HepG2 (cell line): ENCODE data around the gene TMEM107. TPM values are rescaled to one million over a fixed set of nuclear protein-coding genes. Genes with fewer than 3 reads are reported as not detected.

Experiments used
- EP300 ChIP-seq, 3 experiments: sonication (generic) in 1 of 3; formaldehyde crosslinking in 1 of 3; IDR thresholded peaks; 2 replicates each; pipeline versions ENCODE4 v1.5.1 to v1.6.1; 2011 to 2020; ENCODE audit warnings: low read depth in 2 of 3, low read length in 2 of 3, borderline replicate concordance in 1 of 3, improper control_type of control experiment in 1 of 3, mild to moderate bottlenecking in 1 of 3, missing genetic modification reagents in 1 of 3, moderate library complexity in 1 of 3
- EZH2 ChIP-seq: conservative IDR thresholded peaks from 2 replicates; pipeline ENCODE4 v1.6.1; 2012; ENCODE audit warnings: mild to moderate bottlenecking, low read depth, low read length, moderate library complexity
- GTF3A ChIP-seq: sonication (generic); formaldehyde crosslinking; conservative IDR thresholded peaks from 2 replicates; pipeline ENCODE4 v1.4.0; 2020; ENCODE audit warnings: mild to moderate bottlenecking, missing genetic modification reagents
- JDP2 ChIP-seq: sonication (generic); formaldehyde crosslinking; IDR thresholded peaks from 2 replicates; pipeline ENCODE4 v1.8.1; 2022; ENCODE audit warnings: missing genetic modification reagents, borderline replicate concordance
- LCORL ChIP-seq, 2 experiments: fragments of 450-650 bp in 1 of 2; sonication (generic) in 1 of 2; formaldehyde crosslinking in 1 of 2; IDR thresholded peaks; 2 replicates each; pipeline versions ENCODE4 v1.5.0 to v1.6.1; 2017 to 2020; ENCODE audit warnings: antibody characterized with exemption in 1 of 2, missing genetic modification reagents in 1 of 2
- LRRFIP1 ChIP-seq: sonication (generic); formaldehyde crosslinking; conservative IDR thresholded peaks from 2 replicates; pipeline ENCODE4 v1.4.0; 2020; ENCODE audit warnings: missing genetic modification reagents
- MXI1 ChIP-seq: IDR thresholded peaks from 3 replicates; pipeline ENCODE4 v1.6.1; 2012; ENCODE audit warnings: low read depth, low read length, inconsistent platforms, borderline replicate concordance
- NFYB ChIP-seq: sonication (generic); formaldehyde crosslinking; IDR thresholded peaks from 2 replicates; pipeline ENCODE4 v1.4.0; 2020; ENCODE audit warnings: missing genetic modification reagents
- NKX3-1 ChIP-seq: sonication (generic); formaldehyde crosslinking; IDR thresholded peaks from 2 replicates; pipeline ENCODE4 v1.5.0; 2020; ENCODE audit warnings: missing genetic modification reagents
- NONO ChIP-seq, 2 experiments: fragments of 450-650 bp in 1 of 2; sonication (generic) in 1 of 2; formaldehyde crosslinking in 1 of 2; IDR thresholded peaks in 1 of 2; conservative IDR thresholded peaks in 1 of 2; 2 replicates each; pipeline versions ENCODE4 v1.6.1 to v1.8.0; 2017 to 2022; ENCODE audit warnings: mild to moderate bottlenecking in 1 of 2, missing genetic modification reagents in 1 of 2, moderate library complexity in 1 of 2
- NRL ChIP-seq: sonication (generic); formaldehyde crosslinking; IDR thresholded peaks from 2 replicates; pipeline ENCODE4 v1.5.0; 2020; ENCODE audit warnings: missing genetic modification reagents, mild to moderate bottlenecking, moderate library complexity, borderline replicate concordance
- PITX1 ChIP-seq: sonication (generic); formaldehyde crosslinking; IDR thresholded peaks from 2 replicates; pipeline ENCODE4 v1.5.1; 2020; ENCODE audit warnings: mild to moderate bottlenecking, missing genetic modification reagents
- SOX5 ChIP-seq: IDR thresholded peaks from 2 replicates; pipeline ENCODE4 v1.6.1; 2016; ENCODE audit warnings: borderline replicate concordance
- ZBTB14 ChIP-seq: sonication (generic); formaldehyde crosslinking; IDR thresholded peaks from 2 replicates; pipeline ENCODE4 v1.4.0; 2020; ENCODE audit warnings: missing genetic modification reagents
- ZBTB38 ChIP-seq: sonication (generic); formaldehyde crosslinking; IDR thresholded peaks from 2 replicates; pipeline ENCODE4 v1.5.1; 2020; ENCODE audit warnings: mild to moderate bottlenecking, missing genetic modification reagents
- ZBTB46 ChIP-seq: sonication (generic); formaldehyde crosslinking; IDR thresholded peaks from 2 replicates; pipeline ENCODE4 v1.4.0; 2020; ENCODE audit warnings: mild to moderate bottlenecking, missing genetic modification reagents, borderline replicate concordance
- ZC3H4 ChIP-seq: sonication (generic); formaldehyde crosslinking; IDR thresholded peaks from 2 replicates; pipeline ENCODE4 v1.4.0; 2020; ENCODE audit warnings: missing genetic modification reagents, borderline replicate concordance
- ZNF10 ChIP-seq: sonication (generic); formaldehyde crosslinking; IDR thresholded peaks from 2 replicates; pipeline ENCODE4 v1.4.0; 2020; ENCODE audit warnings: mild to moderate bottlenecking, low read depth, missing genetic modification reagents, borderline replicate concordance
- ZNF260 ChIP-seq: sonication (generic); formaldehyde crosslinking; IDR thresholded peaks from 2 replicates; pipeline ENCODE4 v1.4.0; 2020; ENCODE audit warnings: missing genetic modification reagents, low read depth, mild to moderate bottlenecking, borderline replicate concordance
- ZNF709 ChIP-seq: sonication (generic); formaldehyde crosslinking; IDR thresholded peaks from 2 replicates; pipeline ENCODE4 v1.5.0; 2020; ENCODE audit warnings: mild to moderate bottlenecking, missing genetic modification reagents
- ZSCAN20 ChIP-seq: sonication (generic); formaldehyde crosslinking; IDR thresholded peaks from 2 replicates; pipeline ENCODE4 v1.4.0; 2020; ENCODE audit warnings: missing genetic modification reagents, mild to moderate bottlenecking, borderline replicate concordance
- polyA plus RNA-seq, 8 experiments: library from polyadenylated mRNA; depleted of rRNA in 3 of 8; stranded (reverse) in 7 of 8; unstranded in 1 of 8; fragments of >200 nt; fragmentation: Illumina TruSeq in 4 of 8; extraction: Trizol in 4 of 8; gene quantifications; 2 replicates each; pipeline versions ENCODE4 v1.2.1 to v1.2.3, GENCODE V29; 2011 to 2016; ENCODE audit warnings: low read depth in 4 of 8, missing spikeins in 1 of 8, mixed read lengths in 1 of 8; ENCODE audit not compliant: insufficient read depth in 1 of 8
- total RNA-seq, 5 experiments: library from RNA; depleted of rRNA; stranded (reverse); fragments of >200 nt; fragmentation: Illumina TruSeq; extraction: Trizol; gene quantifications; 2 replicates each; pipeline ENCODE4 v1.2.3, GENCODE V29; 2016; ENCODE audit warnings: low read depth in 1 of 5
- TF ChIP-seq, protein P1 (sequence below): IDR thresholded peaks from 2 replicates; pipeline ENCODE4 v1.6.1; 2016; ENCODE audit warnings: mild to moderate bottlenecking, missing biosample characterization, missing genetic modification reagents

TMEM107 gene
- total and polyA plus RNA-seq, 2 of the 13 experiments (the other 11 are each of a cell fraction or from before 2014, with no cell fraction given) = 7.2 to 15.3 TPM

GRCh38 chr17:8189711-8190477 lies 13.7 kb upstream of the TMEM107 start, which contains the start of gene BORCS6 (continued):
- TF ChIP-seq GTF3A = no peak
- TF ChIP-seq ZNF260 (CRISPR knock-in tag) = no peak
- no peak for TF ChIP-seq EZH2
- no peak for TF ChIP-seq PITX1 (CRISPR knock-in tag)
- TF ChIP-seq, protein P1, sequence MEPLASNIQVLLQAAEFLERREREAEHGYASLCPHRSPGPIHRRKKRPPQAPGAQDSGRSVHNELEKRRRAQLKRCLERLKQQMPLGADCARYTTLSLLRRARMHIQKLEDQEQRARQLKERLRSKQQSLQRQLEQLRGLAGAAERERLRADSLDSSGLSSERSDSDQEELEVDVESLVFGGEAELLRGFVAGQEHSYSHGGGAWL (CRISPR knock-in tag) = no peak; the same call in 1 of the 2 replicates
- no peak for TF ChIP-seq ZNF709 (CRISPR knock-in tag)
- no peak for TF ChIP-seq ZBTB14
- TF ChIP-seq ZBTB46 = peak; percentile 29; the same call in 1 of the 2 replicates
- TF ChIP-seq MXI1 = peak; percentile 89; the same call in 1 of the 3 replicates
- TF ChIP-seq NONO (IDR thresholded peaks at IDR 0.05) = no peak
- no peak for TF ChIP-seq NONO (CRISPR knock-in tag; conservative IDR thresholded peaks at IDR 0.05)
- TF ChIP-seq SOX5 (CRISPR knock-in tag) = peak; percentile 54; the same call in 1 of the 2 replicates
- TF ChIP-seq NFYB (CRISPR knock-in tag) = peak; percentile 94
- TF ChIP-seq NKX3-1 = 0 out of 2 replicates have a peak, but pooled peaks have one; percentile 50
- TF ChIP-seq EP300 (IDR thresholded peaks at IDR 0.05; ENCODE audit: low read depth in 2 of 2, low read length in 2 of 2) = peak in 1 of 2 experiments; percentile 6; a peak in 1 of 4 replicates
- no peak for TF ChIP-seq EP300 (CRISPR knock-in tag; IDR thresholded peaks at IDR 0.05; ENCODE audit: borderline replicate concordance)
- no peak for TF ChIP-seq LCORL (IDR thresholded peaks at IDR 0.05)
- TF ChIP-seq LCORL (CRISPR knock-in tag; IDR thresholded peaks at IDR 0.05) = peak; percentile 9; the same call in 1 of the 2 replicates
- TF ChIP-seq ZNF10 (CRISPR knock-in tag) = no peak
- TF ChIP-seq JDP2 (CRISPR knock-in tag) = no peak
- no peak for TF ChIP-seq ZBTB38 (CRISPR knock-in tag)
- no peak for TF ChIP-seq LRRFIP1
- TF ChIP-seq NRL = no peak
- 0 out of 2 replicates have a peak, but pooled peaks have one; percentile 24 for TF ChIP-seq ZSCAN20 (CRISPR knock-in tag)
- no peak for TF ChIP-seq ZC3H4 (CRISPR knock-in tag)
